DOHH2 (cell line): ENCODE measurements around the gene GRM5.

Source experiments
- H3F3A ChIP-seq: fragments of 200-600 bp; sonication (generic), shearing (Covaris generic); 2 replicates; pipeline ENCODE4 v1.6.0; 2016; ENCODE audit warnings: antibody characterized with exemption, mild to moderate bottlenecking; ENCODE audit not compliant: control insufficient read depth, insufficient read depth
- H3K27ac ChIP-seq: fragments of 200-600 bp; sonication (generic); 2 replicates; pipeline ENCODE4 v1.5.1; 2014; ENCODE audit warnings: low read depth, mild to moderate bottlenecking, low read length, moderate library complexity
- H3K27me3 ChIP-seq: fragments of 200-600 bp; sonication (generic); 2 replicates; pipeline ENCODE4 v1.6.1; 2014; ENCODE audit warnings: mild to moderate bottlenecking, low read length, mixed read lengths; ENCODE audit not compliant: control insufficient read depth
- H3K36me3 ChIP-seq: fragments of 200-600 bp; sonication (generic); 2 replicates; pipeline ENCODE4 v1.6.1; 2014; ENCODE audit warnings: mild to moderate bottlenecking, low read length, moderate library complexity, mixed read lengths; ENCODE audit not compliant: control insufficient read depth
- H3K4me1 ChIP-seq: fragments of 200-600 bp; sonication (generic); 2 replicates; pipeline ENCODE4 v1.6.1; 2014; ENCODE audit warnings: mild to moderate bottlenecking, low read length, mixed read lengths; ENCODE audit not compliant: control insufficient read depth
- H3K4me2 ChIP-seq: fragments of 200-600 bp; sonication (generic); 2 replicates; pipeline ENCODE4 v1.6.0; 2014; ENCODE audit warnings: mild to moderate bottlenecking, low read length, moderate library complexity
- H3K4me3 ChIP-seq: fragments of 200-600 bp; sonication (generic); 2 replicates; pipeline ENCODE4 v1.5.1; 2014; ENCODE audit warnings: mild to moderate bottlenecking, low read length, mixed read lengths
- H3K79me2 ChIP-seq: fragments of 200-600 bp; sonication (generic); 2 replicates; pipeline ENCODE4 v1.6.1; 2014; ENCODE audit warnings: mild to moderate bottlenecking, low read length, mixed read lengths; ENCODE audit not compliant: control insufficient read depth
- H3K9me2 ChIP-seq: fragments of 200-600 bp; sonication (generic); replicated peaks from 2 replicates; pipeline ENCODE4 v1.6.1; 2014; ENCODE audit warnings: mild to moderate bottlenecking, low read length, mixed read lengths; ENCODE audit not compliant: control insufficient read depth
- H3K9me3 ChIP-seq: fragments of 200-600 bp; sonication (generic); 2 replicates; pipeline ENCODE4 v1.6.1; 2014; ENCODE audit warnings: antibody characterized with exemption, low read length, mixed read lengths; ENCODE audit not compliant: control insufficient read depth, insufficient read depth
- H4K20me1 ChIP-seq: fragments of 200-600 bp; sonication (generic); 2 replicates; pipeline ENCODE4 v1.6.0; 2014; ENCODE audit warnings: low read depth, mild to moderate bottlenecking, antibody characterized with exemption, low read length, moderate library complexity; ENCODE audit not compliant: control insufficient read depth, insufficient read depth
- CTCF ChIP-seq: fragments of 200-600 bp; sonication (generic); IDR thresholded peaks from one replicate; pipeline ENCODE4 v1.5.1; 2014; ENCODE audit warnings: antibody characterized with exemption, mild to moderate bottlenecking, low read depth, low read length; ENCODE audit not compliant: poor library complexity, severe bottlenecking
- EZH2phosphoT487 ChIP-seq: fragments of 200-600 bp; sonication (generic); IDR thresholded peaks from 2 replicates; pipeline ENCODE4 v1.6.1; 2017; ENCODE audit warnings: borderline replicate concordance, mild to moderate bottlenecking, antibody characterized with exemption, low read length, moderate library complexity, mixed read lengths

The GRM5 gene

GRCh38 chr11:88619071-88619425, 446.7 kb downstream of the GRM5 start:
- H3K4me2 ChIP-seq, result no peak overlapping the region

GRCh38 chr11:88618327-88619070, 447.3 kb downstream of the GRM5 start:
- H3F3A ChIP-seq, result no peaks in the 10 kb centered on the region
- H4K20me1 ChIP-seq, result no peaks in the 10 kb centered on the region
- H3K79me2 ChIP-seq, result no peaks in the 10 kb centered on the region
- no peak overlapping the region for H3K27ac ChIP-seq
- no peaks in the 10 kb centered on the region for H3K27me3 ChIP-seq
- no peaks in the 10 kb centered on the region for H3K36me3 ChIP-seq
- H3K9me2 ChIP-seq, result no peaks in the 10 kb centered on the region
- TF ChIP-seq CTCF (no peak), EZH2phosphoT487 (no peak)
- no peaks in the 10 kb centered on the region for H3K9me3 ChIP-seq
- no peak overlapping the region for H3K4me3 ChIP-seq
- no peak overlapping the region for H3K4me2 ChIP-seq
- H3K4me1 ChIP-seq, result no peaks in the 10 kb centered on the region

More at GRCh38 chr11:88619071-88619425, 446.7 kb downstream of the GRM5 start:
- H4K20me1 ChIP-seq, result no peaks in the 10 kb centered on the region
- no peaks in the 10 kb centered on the region for H3K9me2 ChIP-seq
- H3K79me2 ChIP-seq, result no peaks in the 10 kb centered on the region
- H3K27ac ChIP-seq, result no peak overlapping the region
- no peaks in the 10 kb centered on the region for H3K9me3 ChIP-seq
- no peaks in the 10 kb centered on the region for H3K36me3 ChIP-seq
- no peaks in the 10 kb centered on the region for H3K4me1 ChIP-seq
- no peak overlapping the region for H3K4me3 ChIP-seq
- no peaks in the 10 kb centered on the region for H3F3A ChIP-seq
- H3K27me3 ChIP-seq, result no peaks in the 10 kb centered on the region
- TF ChIP-seq EZH2phosphoT487 (no peak), CTCF (no peak)

GRCh38 chr11:88617226-88617625, 448.6 kb downstream of the GRM5 start:
- Histone ChIP-seq H3K9me3 (no peaks in the 10 kb centered on the region), H4K20me1 (no peaks in the 10 kb centered on the region), H3K4me1 (no peaks in the 10 kb centered on the region), H3K79me2 (no peaks in the 10 kb centered on the region), H3K36me3 (no peaks in the 10 kb centered on the region), H3K4me3 (no peak overlapping the region), H3K27ac (no peak overlapping the region), H3F3A (no peaks in the 10 kb centered on the region), H3K4me2 (no peak overlapping the region), H3K9me2 (no peaks in the 10 kb centered on the region), H3K27me3 (no peaks in the 10 kb centered on the region)
- TF ChIP-seq CTCF, result no peak
- TF ChIP-seq EZH2phosphoT487, result no peak
